PC-3 (cell line): ENCODE measurements around the gene PTH1R. TPM values are rescaled to one million over a fixed set of nuclear protein-coding genes. Genes with fewer than 3 reads are reported as not detected.

Source experiments
- ATAC-seq: fragments of 200-7000 bp; cut with Tn5 transposase; 2 replicates; pipeline ENCODE4 v1.9.1; 2020; ENCODE audit warnings: mild to moderate bottlenecking, moderate library complexity
- BruUV-seq: library from RNA; stranded (reverse); fragments of 400-500 nt; replicated peaks from 2 replicates; lab custom pipeline; 2021; lab: Mats Ljungman, UMichigan
- CTCF ChIA-PET: fragments of 300-600 bp; sonication (Branson Sonifier 250); formaldehyde crosslinking; loops from one replicate; lab custom pipeline; 2022; ENCODE audit warnings: antibody characterized with exemption; lab: Charles Lee
- POLR2A ChIA-PET: fragments of 300-600 bp; sonication (Branson Sonifier 250); formaldehyde crosslinking; loops from one replicate; lab custom pipeline; 2022; ENCODE audit warnings: antibody characterized with exemption; ENCODE audit not compliant: unreplicated experiment; lab: Charles Lee
- DNase-seq: peaks from one replicate; pipeline ENCODE4 v3.0.0-alpha.2; 2015
- H2AFZ ChIP-seq: fragments of 300-600 bp; sonication (generic); 2 replicates; pipeline ENCODE4 v1.6.0; 2016; ENCODE audit warnings: antibody characterized with exemption, low read length
- H3F3A ChIP-seq: fragments of 300-600 bp; sonication (generic); one replicate; pipeline ENCODE4 v1.6.0; 2017; ENCODE audit warnings: antibody characterized with exemption, low read length, control low read depth, mild to moderate bottlenecking; ENCODE audit not compliant: unreplicated experiment
- H3K27ac ChIP-seq: fragments of 300-600 bp; sonication (generic); 2 replicates; pipeline ENCODE4 v1.5.1; 2016; ENCODE audit warnings: mild to moderate bottlenecking, low read length
- H3K27me3 ChIP-seq: fragments of 300-600 bp; sonication (generic); 2 replicates; pipeline ENCODE4 v1.6.1; 2016; ENCODE audit warnings: low read length, mixed read lengths
- H3K36me3 ChIP-seq: fragments of 300-600 bp; sonication (generic); 2 replicates; pipeline ENCODE4 v1.6.1; 2016; ENCODE audit warnings: low read depth, mixed run types, low read length, mixed read lengths
- H3K4me1 ChIP-seq: fragments of 300-600 bp; sonication (generic); 2 replicates; pipeline ENCODE4 v1.5.1; 2016; ENCODE audit warnings: low read length; ENCODE audit not compliant: insufficient read depth
- H3K4me2 ChIP-seq: fragments of 300-600 bp; sonication (generic); 2 replicates; pipeline ENCODE4 v1.6.0; 2016; ENCODE audit warnings: low read length
- H3K4me3 ChIP-seq: fragments of 300-600 bp; sonication (generic); 2 replicates; pipeline ENCODE4 v1.5.1; 2016; ENCODE audit warnings: mild to moderate bottlenecking, low read length, mixed read lengths
- H3K79me2 ChIP-seq: fragments of 300-600 bp; sonication (generic); 2 replicates; pipeline ENCODE4 v1.6.1; 2017; ENCODE audit warnings: low read length, mixed read lengths
- H3K9ac ChIP-seq: fragments of 300-600 bp; sonication (generic); 2 replicates; pipeline ENCODE4 v1.6.0; 2016; ENCODE audit warnings: mild to moderate bottlenecking, low read length
- H3K9me2 ChIP-seq: fragments of 300-600 bp; sonication (generic); replicated peaks from 2 replicates; pipeline ENCODE4 v1.6.1; 2016; ENCODE audit warnings: mixed run types, low read length, mixed read lengths
- H3K9me3 ChIP-seq: fragments of 300-600 bp; sonication (generic); 2 replicates; pipeline ENCODE4 v1.6.1; 2016; ENCODE audit warnings: low read length, mixed read lengths
- H4K20me1 ChIP-seq: fragments of 300-600 bp; sonication (generic); 2 replicates; pipeline ENCODE4 v1.6.1; 2016; ENCODE audit warnings: low read length, mixed read lengths
- EZH2 ChIP-seq: fragments of 300-600 bp; sonication (generic); IDR thresholded peaks from one replicate; pipeline ENCODE4 v1.6.1; 2017; ENCODE audit warnings: antibody characterized with exemption, mild to moderate bottlenecking, low read length; ENCODE audit not compliant: unreplicated experiment
- EZH2phosphoT487 ChIP-seq: fragments of 300-600 bp; sonication (generic); IDR thresholded peaks from 2 replicates; pipeline ENCODE4 v1.6.1; 2018; ENCODE audit warnings: mild to moderate bottlenecking, antibody characterized with exemption, low read length, borderline replicate concordance
- intact Hi-C: fragments of 100-400 bp; cut with micrococcal nuclease; formaldehyde crosslinking; loops from 2 replicates; pipeline ENCODE4 v1.9.0; 2023
- total RNA-seq: library from RNA; depleted of rRNA; stranded (reverse); fragments of >200 nt; gene quantifications from 2 replicates; pipeline ENCODE4 v1.2.3, GENCODE V29; 2014
- TF ChIP-seq, protein P1 (sequence below): fragments of 300-600 bp; sonication (generic); conservative IDR thresholded peaks from 2 replicates; pipeline ENCODE4 v1.5.1; 2017; ENCODE audit warnings: antibody characterized with exemption, low read depth, mild to moderate bottlenecking, low read length

The PTH1R gene
- total RNA-seq, 1 experiment from 2014 or later, result not detected

DNA sequence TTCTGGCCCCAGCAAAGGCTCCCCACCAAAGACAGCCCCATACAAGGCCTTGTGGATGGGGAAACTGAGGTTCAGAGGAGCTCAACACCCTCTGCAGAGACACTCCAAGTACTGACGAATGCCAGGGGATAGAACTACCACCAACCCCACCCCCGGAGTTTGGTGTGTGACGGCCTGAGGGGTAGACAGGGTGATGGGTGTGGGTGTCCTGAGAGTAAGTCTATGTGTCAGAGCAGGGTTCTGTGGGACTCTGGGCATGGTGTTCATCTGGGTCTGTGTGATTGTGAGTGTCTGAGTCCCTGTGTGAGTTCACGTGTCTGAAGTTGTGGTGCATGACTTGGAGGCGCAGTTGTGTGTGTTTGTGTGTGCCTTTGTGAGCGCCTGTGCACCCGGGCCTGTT lies 7.4 kb downstream of the PTH1R start:
- no peak overlapping the region for H3K9ac ChIP-seq
- TF ChIP-seq, protein P1, sequence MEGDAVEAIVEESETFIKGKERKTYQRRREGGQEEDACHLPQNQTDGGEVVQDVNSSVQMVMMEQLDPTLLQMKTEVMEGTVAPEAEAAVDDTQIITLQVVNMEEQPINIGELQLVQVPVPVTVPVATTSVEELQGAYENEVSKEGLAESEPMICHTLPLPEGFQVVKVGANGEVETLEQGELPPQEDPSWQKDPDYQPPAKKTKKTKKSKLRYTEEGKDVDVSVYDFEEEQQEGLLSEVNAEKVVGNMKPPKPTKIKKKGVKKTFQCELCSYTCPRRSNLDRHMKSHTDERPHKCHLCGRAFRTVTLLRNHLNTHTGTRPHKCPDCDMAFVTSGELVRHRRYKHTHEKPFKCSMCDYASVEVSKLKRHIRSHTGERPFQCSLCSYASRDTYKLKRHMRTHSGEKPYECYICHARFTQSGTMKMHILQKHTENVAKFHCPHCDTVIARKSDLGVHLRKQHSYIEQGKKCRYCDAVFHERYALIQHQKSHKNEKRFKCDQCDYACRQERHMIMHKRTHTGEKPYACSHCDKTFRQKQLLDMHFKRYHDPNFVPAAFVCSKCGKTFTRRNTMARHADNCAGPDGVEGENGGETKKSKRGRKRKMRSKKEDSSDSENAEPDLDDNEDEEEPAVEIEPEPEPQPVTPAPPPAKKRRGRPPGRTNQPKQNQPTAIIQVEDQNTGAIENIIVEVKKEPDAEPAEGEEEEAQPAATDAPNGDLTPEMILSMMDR, result no peak
- TF ChIP-seq EZH2 (no peak), EZH2phosphoT487 (no peak)
- no peak overlapping the region for H3K4me3 ChIP-seq
- POLR2A ChIA-PET, result no interaction called here
- DNase-seq, result no peak
- H4K20me1 ChIP-seq, result no peaks in the 10 kb centered on the region
- no peaks in the 10 kb centered on the region for H3K36me3 ChIP-seq
- H3K4me1 ChIP-seq, result no peaks in the 10 kb centered on the region
- no peaks in the 10 kb centered on the region for H3K9me3 ChIP-seq
- H3F3A ChIP-seq, result no peaks in the 10 kb centered on the region
- no TSS peak for BruUV-seq
- H3K4me2 ChIP-seq, result no peak overlapping the region
- CTCF ChIA-PET, result no interaction called here
- H3K9me2 ChIP-seq, result no peaks in the 10 kb centered on the region
- ATAC-seq, result no peak
- no peak overlapping the region for H2AFZ ChIP-seq
- intact Hi-C loops, result no loop called here
- H3K27me3 ChIP-seq, result peaks cover 28% of the 10 kb centered on the region
- no peak overlapping the region for H3K27ac ChIP-seq
- H3K79me2 ChIP-seq, result no peaks in the 10 kb centered on the region

DNA sequence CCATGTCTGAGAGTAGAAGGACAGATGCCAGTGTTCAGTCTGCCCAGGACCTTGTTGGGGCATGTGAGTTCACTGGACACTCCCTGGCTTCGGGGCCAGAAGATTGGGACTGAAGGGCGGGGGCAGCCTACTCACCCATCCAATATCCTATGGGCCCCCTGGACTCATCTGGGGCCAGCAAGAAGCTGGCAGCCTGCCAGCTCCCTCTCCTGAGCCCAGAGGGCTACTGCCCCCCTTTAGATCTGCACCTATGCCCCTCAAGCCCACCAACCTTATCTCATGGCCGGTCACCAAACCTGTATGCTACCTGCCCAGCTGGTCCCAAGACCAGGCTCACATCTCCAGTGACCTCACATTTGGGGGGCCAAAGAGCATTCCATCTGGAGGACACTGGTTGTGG lies 8.1 kb downstream of the PTH1R start:
- no peaks in the 10 kb centered on the region for H3K36me3 ChIP-seq
- no peak overlapping the region for H3K27ac ChIP-seq
- no peaks in the 10 kb centered on the region for H3K79me2 ChIP-seq
- no TSS peak for BruUV-seq
- peaks cover 28% of the 10 kb centered on the region for H3K27me3 ChIP-seq
- no peaks in the 10 kb centered on the region for H3F3A ChIP-seq
- intact Hi-C loops, result no loop called here
- no peaks in the 10 kb centered on the region for H3K9me2 ChIP-seq
- TF ChIP-seq, protein P1, result no peak
- TF ChIP-seq EZH2, result no peak
- no peak for TF ChIP-seq EZH2phosphoT487
- no peak overlapping the region for H2AFZ ChIP-seq
- H3K9me3 ChIP-seq, result no peaks in the 10 kb centered on the region
- H4K20me1 ChIP-seq, result no peaks in the 10 kb centered on the region
- ChIA-PET CTCF (no interaction called here), POLR2A (no interaction called here)
- H3K9ac ChIP-seq, result no peak overlapping the region
- H3K4me1 ChIP-seq, result no peaks in the 10 kb centered on the region
- H3K4me3 ChIP-seq, result no peak overlapping the region
- ATAC-seq (no peak), DNase-seq (no peak)
- no peak overlapping the region for H3K4me2 ChIP-seq

DNA sequence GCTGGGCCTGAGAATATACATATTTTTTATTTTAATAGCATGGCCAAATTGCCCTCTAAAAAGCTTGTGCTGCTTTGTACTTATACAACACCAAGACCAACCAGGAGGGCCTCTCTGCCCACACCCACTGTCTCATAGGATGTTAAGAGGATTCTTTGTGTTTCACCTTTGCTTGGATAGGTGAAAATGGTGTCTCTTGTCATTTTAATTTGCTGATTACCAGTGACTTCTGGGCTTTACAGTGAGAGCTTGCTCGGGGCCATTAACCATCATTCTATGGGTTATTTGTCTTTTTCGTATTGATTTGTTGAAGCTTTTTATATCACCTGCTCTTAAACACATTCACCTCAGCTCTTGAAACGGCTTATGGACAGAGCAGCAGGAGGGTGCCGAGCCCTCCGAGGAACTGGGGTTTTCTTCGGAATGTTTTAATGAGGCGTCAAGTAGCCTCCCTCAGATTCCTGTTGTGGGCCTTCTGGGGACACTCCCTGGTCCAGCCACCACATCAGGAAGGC lies 10.5 kb downstream of the PTH1R start:
- ChIA-PET CTCF (no interaction called here), POLR2A (no interaction called here)
- TF ChIP-seq, protein P1, result no peak
- no TSS peak for BruUV-seq
- Histone ChIP-seq H3K27me3 (peaks cover 11% of the 10 kb centered on the region), H3K36me3 (no peaks in the 10 kb centered on the region), H3K4me1 (peaks cover 4% of the 10 kb centered on the region; the same call in 1 of the 2 replicates), H3K79me2 (no peaks in the 10 kb centered on the region), H3K9me2 (no peaks in the 10 kb centered on the region), H3K4me3 (no peak overlapping the region), H3K4me2 (no peak overlapping the region), H2AFZ (no peak overlapping the region), H3K27ac (no peak overlapping the region), H3K9ac (no peak overlapping the region), H3F3A (no peaks in the 10 kb centered on the region), H4K20me1 (no peaks in the 10 kb centered on the region), H3K9me3 (no peaks in the 10 kb centered on the region)
- DNase-seq (no peak), ATAC-seq (no peak)
- intact Hi-C loops, result no loop called here
